Dermis blood vessel endothelial cell (primary cell): ENCODE data around the gene ZFP91. TPM values are rescaled to one million over a fixed set of nuclear protein-coding genes. Genes with fewer than 3 reads are reported as not detected.

ENCODE experiments used
- total RNA-seq: library from RNA; depleted of rRNA; stranded (reverse); fragments of >200 nt; gene quantifications from 2 replicates; pipeline ENCODE4 v1.2.3, GENCODE V29; 2014

Gene ZFP91
- total RNA-seq, 1 donor from 2014 or later: 45.8 TPM

Other genes starting within 250 kb of the ZFP91 start
- not detected in 2 replicates for gene OR5B17, start 220.0 kb upstream of the ZFP91 start, total RNA-seq
- gene OR5B3, start 172.2 kb upstream of the ZFP91 start, total RNA-seq: not detected in 2 replicates
- gene OR5B2, start 150.9 kb upstream of the ZFP91 start, total RNA-seq: not detected in 2 replicates
- not detected in 2 replicates for gene OR5B12, start 136.8 kb upstream of the ZFP91 start, total RNA-seq
- gene OR5B21, start 71.0 kb upstream of the ZFP91 start, total RNA-seq: not detected in 2 replicates
- gene LPXN, start 3.2 kb upstream of the ZFP91 start, total RNA-seq: 2.2 and 3.4 TPM in 2 replicates
- gene CNTF, start 43.6 kb downstream of the ZFP91 start, total RNA-seq: 1.7 and 2.8 TPM in 2 replicates
- gene GLYAT, start 152.9 kb downstream of the ZFP91 start, total RNA-seq: under 0.01 TPM in 1 of 2 replicates, not detected in the other